ENCODE data around the gene LPAR3. TPM values are rescaled to one million over a fixed set of nuclear protein-coding genes. Genes with fewer than 3 reads are reported as not detected.

LPAR3 gene
- total and polyA plus RNA-seq, 2 experiments from 2014 or later: 0.18 to 2.7 TPM

DNA sequence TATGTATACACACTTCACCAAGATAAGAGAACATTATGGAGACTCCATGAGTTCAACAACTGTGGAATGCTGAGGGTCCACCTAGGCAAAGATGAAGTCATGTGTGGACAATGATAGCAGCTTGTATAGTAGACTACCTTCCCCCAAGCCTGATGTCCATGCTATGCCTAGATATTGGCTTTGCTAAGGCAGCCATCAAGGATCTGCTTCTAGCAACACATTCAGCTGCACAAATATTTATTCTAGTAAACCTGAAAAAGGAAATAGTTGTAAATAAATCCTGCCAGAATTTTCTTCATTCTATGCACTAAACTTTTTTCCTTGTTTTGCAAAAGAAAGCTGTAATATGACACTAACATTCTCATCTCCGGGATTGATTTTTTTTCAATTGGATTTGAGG, 7.0 kb upstream of the LPAR3 start:
- Histone ChIP-seq H3K4me1 (ENCODE audit: insufficient read depth) (no peaks in the 10 kb centered on the region), H4K20me1 (ENCODE audit: insufficient read depth, poor library complexity, severe bottlenecking) (no peaks in the 10 kb centered on the region), H3K36me3 (replicated peaks; ENCODE audit: insufficient read depth, low read depth) (no peaks in the 10 kb centered on the region), H3K27ac (no peak overlapping the region), H3K9me3 (ENCODE audit: low read depth) (no peaks in the 10 kb centered on the region), H3K4me2 (no peak overlapping the region), H3K9me2 (replicated peaks; ENCODE audit: insufficient read depth) (no peaks in the 10 kb centered on the region), H3K79me2 (no peaks in the 10 kb centered on the region), H3K27me3 (peaks cover 14% of the 10 kb centered on the region), H2AFZ (no peak overlapping the region), H3K4me3 (no peak overlapping the region)
- no peak for DNase-seq (ENCODE audit: low spot score)
- TF ChIP-seq EZH2phosphoT487 (IDR thresholded peaks at IDR 0.05; ENCODE audit: low read depth, severe bottlenecking, unreplicated experiment): no peak
- TF ChIP-seq, protein P1, sequence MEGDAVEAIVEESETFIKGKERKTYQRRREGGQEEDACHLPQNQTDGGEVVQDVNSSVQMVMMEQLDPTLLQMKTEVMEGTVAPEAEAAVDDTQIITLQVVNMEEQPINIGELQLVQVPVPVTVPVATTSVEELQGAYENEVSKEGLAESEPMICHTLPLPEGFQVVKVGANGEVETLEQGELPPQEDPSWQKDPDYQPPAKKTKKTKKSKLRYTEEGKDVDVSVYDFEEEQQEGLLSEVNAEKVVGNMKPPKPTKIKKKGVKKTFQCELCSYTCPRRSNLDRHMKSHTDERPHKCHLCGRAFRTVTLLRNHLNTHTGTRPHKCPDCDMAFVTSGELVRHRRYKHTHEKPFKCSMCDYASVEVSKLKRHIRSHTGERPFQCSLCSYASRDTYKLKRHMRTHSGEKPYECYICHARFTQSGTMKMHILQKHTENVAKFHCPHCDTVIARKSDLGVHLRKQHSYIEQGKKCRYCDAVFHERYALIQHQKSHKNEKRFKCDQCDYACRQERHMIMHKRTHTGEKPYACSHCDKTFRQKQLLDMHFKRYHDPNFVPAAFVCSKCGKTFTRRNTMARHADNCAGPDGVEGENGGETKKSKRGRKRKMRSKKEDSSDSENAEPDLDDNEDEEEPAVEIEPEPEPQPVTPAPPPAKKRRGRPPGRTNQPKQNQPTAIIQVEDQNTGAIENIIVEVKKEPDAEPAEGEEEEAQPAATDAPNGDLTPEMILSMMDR (IDR thresholded peaks at IDR 0.05; ENCODE audit: poor library complexity): no peak
- TF ChIP-seq EZH2 (IDR thresholded peaks at IDR 0.05; ENCODE audit: borderline replicate concordance): no peak
- WGBS (ENCODE audit: low lambda C conversion rate, missing lambda C conversion rate): 76% methylated on average over 1 of the region's 1 CpG

DNA sequence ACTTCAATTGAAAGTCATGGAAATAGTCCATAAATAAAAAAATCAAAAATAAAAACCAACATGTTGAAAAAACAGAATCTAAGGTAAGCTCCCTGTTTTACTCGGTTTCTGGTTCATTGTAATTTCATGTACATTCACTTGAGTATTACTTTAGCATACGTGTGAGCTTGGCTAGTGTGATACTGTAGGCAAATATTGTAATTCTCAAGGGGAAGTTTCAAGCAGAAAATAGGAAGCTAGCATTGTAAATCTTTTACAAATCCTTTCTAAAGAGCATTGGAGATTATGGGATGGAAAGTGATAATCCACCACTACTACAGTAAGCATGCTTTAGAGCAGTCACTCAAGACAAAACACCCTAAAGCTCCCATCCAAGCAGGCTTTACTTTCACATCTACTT, 3.3 kb upstream of the LPAR3 start:
- WGBS (ENCODE audit: low lambda C conversion rate, missing lambda C conversion rate): 83% methylated on average over 2 of the region's 2 CpGs
- H4K20me1 ChIP-seq (ENCODE audit: insufficient read depth, poor library complexity, severe bottlenecking): no peaks in the 10 kb centered on the region
- peaks cover 46% of the 10 kb centered on the region for H3K27me3 ChIP-seq
- H3K9me2 ChIP-seq (replicated peaks; ENCODE audit: insufficient read depth): no peaks in the 10 kb centered on the region
- no peaks in the 10 kb centered on the region for H3K9me3 ChIP-seq (ENCODE audit: low read depth)
- no peaks in the 10 kb centered on the region for H3K79me2 ChIP-seq
- no peaks in the 10 kb centered on the region for H3K36me3 ChIP-seq (replicated peaks; ENCODE audit: insufficient read depth, low read depth)
- no peak overlapping the region for H3K4me2 ChIP-seq
- no peak overlapping the region for H3K4me3 ChIP-seq
- H3K4me1 ChIP-seq (ENCODE audit: insufficient read depth): peaks cover 4% of the 10 kb centered on the region
- TF ChIP-seq EZH2 (IDR thresholded peaks at IDR 0.05; ENCODE audit: borderline replicate concordance): no peak
- TF ChIP-seq EZH2phosphoT487 (IDR thresholded peaks at IDR 0.05; ENCODE audit: low read depth, severe bottlenecking, unreplicated experiment): no peak
- TF ChIP-seq, protein P1 (IDR thresholded peaks at IDR 0.05; ENCODE audit: poor library complexity): no peak
- H3K27ac ChIP-seq: no peak overlapping the region
- no peak for DNase-seq (ENCODE audit: low spot score)
- no peak overlapping the region for H2AFZ ChIP-seq

DNA sequence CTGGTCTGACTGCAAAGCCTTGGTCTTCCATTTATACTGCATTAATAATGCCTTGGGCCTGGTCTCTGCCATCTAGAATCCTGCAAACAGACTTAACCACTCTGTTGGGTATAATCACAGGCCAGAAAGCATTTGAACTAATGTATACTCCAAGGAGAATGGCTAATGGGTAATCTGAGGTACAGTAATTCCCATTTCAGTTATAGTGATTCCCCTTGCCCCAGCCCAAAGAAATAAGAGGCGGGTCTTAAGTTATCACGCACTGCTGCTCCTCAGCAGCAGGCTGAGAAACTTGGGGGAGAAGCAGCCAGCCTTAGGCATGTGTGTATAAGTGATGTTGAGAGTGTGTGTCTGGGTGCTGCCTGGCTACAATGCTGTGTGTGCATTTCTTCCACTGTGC, 2.4 kb downstream of the LPAR3 start:
- no peak for DNase-seq (ENCODE audit: low spot score)
- no peak overlapping the region for H2AFZ ChIP-seq

DNA sequence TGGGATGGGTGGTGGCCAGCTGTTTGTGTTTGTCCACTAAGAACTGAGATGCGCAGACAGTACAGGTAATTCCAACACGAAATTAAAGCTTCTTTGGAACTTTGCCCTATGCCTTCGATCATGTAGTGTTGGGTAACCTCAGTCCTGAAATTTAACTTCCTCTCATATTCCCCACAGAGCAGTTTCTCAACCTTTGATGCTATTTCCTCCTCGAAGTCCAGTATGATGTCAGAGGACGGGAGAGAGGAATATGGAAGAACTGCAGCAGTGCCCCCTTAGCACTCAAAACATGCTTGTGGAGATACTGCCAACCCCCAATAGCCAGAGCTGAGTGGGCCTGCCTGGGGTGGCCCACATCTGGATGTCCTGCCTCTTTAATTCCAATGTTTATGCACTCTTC, 3.6 kb downstream of the LPAR3 start:
- Histone ChIP-seq H3K36me3 (replicated peaks; ENCODE audit: insufficient read depth, low read depth) (no peaks in the 10 kb centered on the region), H3K4me2 (no peak overlapping the region), H3K27me3 (peaks cover 27% of the 10 kb centered on the region), H3K27ac (no peak overlapping the region), H3K9me2 (replicated peaks; ENCODE audit: insufficient read depth) (no peaks in the 10 kb centered on the region), H3K4me1 (ENCODE audit: insufficient read depth) (peaks cover 4% of the 10 kb centered on the region), H3K9me3 (ENCODE audit: low read depth) (no peaks in the 10 kb centered on the region), H2AFZ (no peak overlapping the region), H3K79me2 (no peaks in the 10 kb centered on the region), H3K4me3 (no peak overlapping the region), H4K20me1 (ENCODE audit: insufficient read depth, poor library complexity, severe bottlenecking) (no peaks in the 10 kb centered on the region)
- WGBS (ENCODE audit: low lambda C conversion rate, missing lambda C conversion rate): 84% methylated on average over 5 of the region's 5 CpGs
- no peak for DNase-seq (ENCODE audit: low spot score)
- TF ChIP-seq EZH2phosphoT487 (IDR thresholded peaks at IDR 0.05; ENCODE audit: low read depth, severe bottlenecking, unreplicated experiment) (no peak), EZH2 (IDR thresholded peaks at IDR 0.05; ENCODE audit: borderline replicate concordance) (no peak)
- TF ChIP-seq, protein P1 (IDR thresholded peaks at IDR 0.05; ENCODE audit: poor library complexity): no peak

More for the DNA sequence above, 2.4 kb downstream of the LPAR3 start:
- H3K9me3 ChIP-seq (ENCODE audit: low read depth): no peaks in the 10 kb centered on the region
- peaks cover 38% of the 10 kb centered on the region for H3K27me3 ChIP-seq
- no peaks in the 10 kb centered on the region for H3K79me2 ChIP-seq
- H3K4me2 ChIP-seq: no peak overlapping the region
- no peaks in the 10 kb centered on the region for H3K36me3 ChIP-seq (replicated peaks; ENCODE audit: insufficient read depth, low read depth)
- no peak overlapping the region for H3K4me3 ChIP-seq
- no peak overlapping the region for H3K27ac ChIP-seq
- H3K9me2 ChIP-seq (replicated peaks; ENCODE audit: insufficient read depth): no peaks in the 10 kb centered on the region
- TF ChIP-seq EZH2phosphoT487 (IDR thresholded peaks at IDR 0.05; ENCODE audit: low read depth, severe bottlenecking, unreplicated experiment) (no peak), EZH2 (IDR thresholded peaks at IDR 0.05; ENCODE audit: borderline replicate concordance) (no peak)
- WGBS (ENCODE audit: low lambda C conversion rate, missing lambda C conversion rate): 88% methylated on average over 2 of the region's 2 CpGs
- peaks cover 4% of the 10 kb centered on the region for H3K4me1 ChIP-seq (ENCODE audit: insufficient read depth)
- no peaks in the 10 kb centered on the region for H4K20me1 ChIP-seq (ENCODE audit: insufficient read depth, poor library complexity, severe bottlenecking)

Data from hepatocyte (in vitro differentiated cells).